GM19395 (cell line): Measurements from ENCODE around the gene MARCHF5.

ENCODE experiments used
- ATAC-seq: cut with Tn5 transposase; IDR thresholded peaks from one replicate; pipeline ENCODE4 v1.9.1; 2021; ENCODE audit warnings: mild to moderate bottlenecking, moderate library complexity; ENCODE audit not compliant: unreplicated experiment

MARCHF5 gene

GRCh38 chr10:92290837-92291615 lies at the start of gene MARCHF5, which contains the start of gene CPEB3:
MARCHF5 (plus strand) TSS chr10:92291167; CDS start chr10:92291495, 328 bp downstream.
CPEB3 (minus strand) TSS chr10:92291078; CDS start chr10:92240350, 50,728 bp downstream.
- ATAC-seq, result peak; percentile 98

GRCh38 chr10:92241501-92241900 lies 49.5 kb upstream of the MARCHF5 start:
- no peak for ATAC-seq

GRCh38 chr10:92242380-92242779 lies 48.6 kb upstream of the MARCHF5 start:
- ATAC-seq, result no peak

- ATAC-seq, result no peak
Observed at GRCh38 chr10:92242910-92243671, 47.9 kb upstream of the MARCHF5 start.

GRCh38 chr10:92244796-92245195 lies 46.2 kb upstream of the MARCHF5 start:
- ATAC-seq, result peak; percentile 51

GRCh38 chr10:92248566-92248965 lies 42.4 kb upstream of the MARCHF5 start:
- ATAC-seq, result no peak

GRCh38 chr10:92263396-92263795 lies 27.6 kb upstream of the MARCHF5 start:
- ATAC-seq, result no peak

- no peak for ATAC-seq
Observed at GRCh38 chr10:92264249-92264648, 26.7 kb upstream of the MARCHF5 start.

GRCh38 chr10:92265687-92266258 lies 25.2 kb upstream of the MARCHF5 start:
- no peak for ATAC-seq

GRCh38 chr10:92267343-92267742 lies 23.6 kb upstream of the MARCHF5 start:
- ATAC-seq, result no peak

- ATAC-seq, result no peak
Observed at GRCh38 chr10:92268748-92269147, 22.2 kb upstream of the MARCHF5 start.

- ATAC-seq, result no peak
Observed at GRCh38 chr10:92274071-92274470, 16.9 kb upstream of the MARCHF5 start.

- ATAC-seq, result no peak
Observed at GRCh38 chr10:92278996-92279696, 11.8 kb upstream of the MARCHF5 start.

- ATAC-seq, result no peak
Observed at GRCh38 chr10:92284112-92284704, 6.8 kb upstream of the MARCHF5 start.

GRCh38 chr10:92290076-92290836 lies 711 bp upstream of the MARCHF5 start:
- peak; percentile 22 for ATAC-seq

GRCh38 chr10:92291616-92291865 lies 574 bp downstream of the MARCHF5 start:
- no peak for ATAC-seq

GRCh38 chr10:92291921-92292845 lies 1.2 kb downstream of the MARCHF5 start:
- no peak for ATAC-seq

GRCh38 chr10:92298487-92298886 lies 7.5 kb downstream of the MARCHF5 start:
- ATAC-seq, result no peak

GRCh38 chr10:92303096-92303495 lies 12.1 kb downstream of the MARCHF5 start:
- no peak for ATAC-seq
